NCI-H2107 treated with DMSO at 0.1 percent for 48 hours (cell line): ENCODE results near the gene CACNA1E.

Experiments
- DNase-seq: peaks from one replicate; lab custom pipeline; 2025; ENCODE audit not compliant: unreplicated experiment; lab: John Stamatoyannopoulos, UW

Gene CACNA1E

GRCh38 chr1:181483285-181484195 is at the start of gene CACNA1E:
Gene CACNA1E, plus strand, starts transcription at chr1:181483517. Its CDS starts 228 bp downstream, at chr1:181483745.
- no peak for DNase-seq

DNA sequence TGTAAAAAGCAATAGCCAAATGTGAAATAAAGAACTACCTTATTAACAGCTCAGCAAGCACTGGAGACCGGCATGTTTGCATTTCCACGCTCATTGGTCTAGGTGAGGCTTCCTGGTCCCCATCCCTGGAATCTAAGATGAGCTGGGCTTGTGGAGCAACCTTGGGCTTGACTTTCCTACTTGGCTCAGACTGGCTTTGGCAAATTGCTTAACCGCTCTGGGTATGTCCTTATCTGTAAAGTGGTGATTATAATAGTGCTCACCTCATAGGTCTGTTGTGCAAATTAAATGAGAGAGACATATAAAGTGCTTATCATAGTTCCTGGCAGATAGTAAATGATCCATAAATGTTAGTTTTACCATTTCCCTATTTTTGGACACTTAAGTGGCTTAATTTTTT is 49.4 kb upstream of the CACNA1E start:
- DNase-seq: no peak

- no peak for DNase-seq
Measured at GRCh38 chr1:181438013-181438412, 45.3 kb upstream of the CACNA1E start.

GRCh38 chr1:181440510-181440909 is 42.8 kb upstream of the CACNA1E start:
- no peak for DNase-seq

GRCh38 chr1:181442181-181442525 is 41.2 kb upstream of the CACNA1E start:
- no peak for DNase-seq

GRCh38 chr1:181443231-181443853 is 40.0 kb upstream of the CACNA1E start:
- DNase-seq: no peak

DNA sequence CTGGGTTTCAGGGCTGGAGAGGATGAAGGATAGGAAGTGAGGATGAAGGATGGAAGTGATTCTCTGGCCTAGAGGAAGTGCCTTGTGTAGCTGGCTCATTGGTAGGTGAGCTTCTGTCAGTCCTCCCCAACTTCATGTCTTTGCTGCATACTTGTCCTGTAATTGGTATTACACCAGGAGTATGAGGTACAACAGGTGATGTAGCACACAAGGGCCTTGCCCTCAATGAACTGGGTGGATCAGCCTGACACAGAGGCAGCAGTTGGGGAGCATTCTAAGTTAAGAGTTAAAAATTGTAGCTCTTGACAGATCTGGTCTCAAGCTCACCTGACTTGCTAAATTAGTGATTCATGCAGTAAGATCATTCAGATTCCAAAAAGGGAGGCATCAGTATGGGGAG is 37.9 kb upstream of the CACNA1E start:
- no peak for DNase-seq

- no peak for DNase-seq
Measured at GRCh38 chr1:181448461-181448860, 34.9 kb upstream of the CACNA1E start.

DNA sequence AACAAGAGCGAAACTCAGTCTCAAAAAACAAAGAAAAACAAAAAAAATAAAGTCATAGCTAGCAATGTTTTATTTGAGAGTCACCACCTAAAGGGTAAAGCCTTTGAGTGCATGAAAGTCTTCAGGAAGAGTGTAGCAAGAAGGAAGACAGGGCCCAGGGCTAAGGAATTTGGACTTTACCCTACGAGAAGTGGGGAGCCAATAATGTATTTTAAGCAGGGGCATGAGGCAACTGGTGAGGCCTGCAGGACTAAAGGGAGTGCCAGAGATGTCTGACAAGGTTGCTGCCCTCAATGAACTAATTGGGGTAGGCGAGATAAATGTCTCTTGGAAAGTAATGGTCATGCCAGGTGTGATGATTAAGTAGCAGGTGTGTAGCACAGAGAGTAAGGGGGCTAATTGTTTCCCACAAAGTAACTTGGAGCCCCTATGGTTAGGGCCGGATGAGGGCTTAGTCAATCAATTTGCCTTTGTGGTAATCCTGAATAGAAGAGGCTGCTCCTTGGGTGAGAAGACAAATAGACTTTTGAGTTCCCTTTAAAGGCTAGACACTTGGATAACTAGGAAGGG is 31.6 kb upstream of the CACNA1E start:
- DNase-seq: no peak

DNA sequence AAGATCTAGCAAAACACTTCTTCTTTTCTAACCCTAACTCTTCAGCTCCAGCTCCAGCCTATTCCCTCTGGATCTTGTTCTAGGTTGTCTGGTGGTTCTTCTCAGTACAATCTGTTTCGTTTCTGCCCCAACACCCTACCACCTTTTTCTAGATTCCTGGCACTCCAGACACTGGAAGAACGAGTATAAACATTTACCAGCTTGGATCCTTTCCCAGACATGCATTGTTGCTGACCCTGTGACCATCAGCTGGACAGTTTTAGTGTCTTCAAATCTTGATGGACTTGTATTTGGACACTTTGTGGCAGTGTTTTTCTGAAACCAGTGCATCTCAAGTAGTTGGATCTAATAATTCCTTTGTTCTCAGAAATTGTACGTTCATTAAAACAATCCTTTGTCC is 30.6 kb upstream of the CACNA1E start:
- DNase-seq: no peak

GRCh38 chr1:181453541-181454201 is 29.6 kb upstream of the CACNA1E start:
- DNase-seq: no peak

- DNase-seq: no peak
Measured at GRCh38 chr1:181456551-181456950, 26.8 kb upstream of the CACNA1E start.

GRCh38 chr1:181458419-181458818 is 24.9 kb upstream of the CACNA1E start:
- no peak for DNase-seq

- DNase-seq: no peak
Measured at GRCh38 chr1:181459067-181459466, 24.2 kb upstream of the CACNA1E start.

DNA sequence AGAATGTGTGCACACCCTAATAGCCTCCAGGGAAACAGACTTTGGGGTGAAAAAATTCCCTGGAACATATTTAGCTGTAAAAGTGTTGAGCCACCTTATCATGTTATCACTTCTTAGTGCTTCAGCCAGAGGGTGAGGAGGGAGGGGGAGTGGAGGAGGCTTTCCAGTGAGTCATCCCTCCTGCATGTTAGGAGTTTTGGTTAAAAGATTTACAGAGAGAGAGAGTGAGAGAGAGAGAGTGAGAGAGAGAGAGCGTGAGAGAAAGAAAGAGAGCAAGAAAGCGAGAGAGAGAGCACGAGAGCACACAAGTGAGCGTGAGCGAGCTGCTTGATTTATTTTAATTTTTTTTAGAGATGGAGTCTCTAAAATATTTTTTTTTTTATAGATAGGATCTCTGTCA is 13.5 kb upstream of the CACNA1E start:
- DNase-seq: no peak

DNA sequence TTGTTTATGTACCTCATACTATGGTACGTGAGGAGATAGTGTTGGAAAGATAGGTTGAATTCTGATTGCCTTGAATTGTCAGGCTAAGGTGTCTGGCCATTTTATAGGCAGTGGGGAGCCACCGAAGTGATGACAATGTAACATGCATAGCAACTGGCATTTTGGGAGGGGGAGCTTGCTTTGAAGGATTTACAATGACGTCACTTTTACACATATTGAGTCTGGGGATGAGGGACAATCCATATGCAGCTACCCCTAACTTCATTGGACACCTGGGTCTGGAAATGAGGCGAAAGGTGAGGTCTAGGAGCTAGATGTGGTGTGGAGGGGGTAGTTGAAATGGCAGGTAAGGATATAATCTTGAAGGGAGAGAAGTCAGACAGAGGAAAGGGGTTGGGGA is 7.7 kb upstream of the CACNA1E start:
- DNase-seq: no peak

GRCh38 chr1:181476581-181476980 is 6.7 kb upstream of the CACNA1E start:
- DNase-seq: no peak

DNA sequence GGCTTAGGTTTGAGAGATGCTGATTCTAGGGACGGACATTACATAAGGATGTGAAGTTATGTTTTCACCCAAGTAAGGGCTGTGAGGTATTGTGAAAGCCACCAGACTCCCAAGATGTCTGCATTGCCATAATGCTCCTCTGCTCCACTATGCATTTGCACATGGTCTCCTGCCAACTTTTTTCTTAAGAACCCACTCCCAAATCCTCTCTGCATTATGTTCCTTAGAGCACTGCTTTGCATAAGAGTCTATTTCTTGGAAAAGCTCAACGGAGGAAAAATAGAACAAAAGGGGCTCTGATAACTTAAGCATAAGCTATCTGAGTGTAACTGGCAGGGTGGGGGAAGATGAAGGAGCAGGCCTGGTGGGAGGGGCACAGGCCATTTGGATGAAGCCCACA is 5.0 kb upstream of the CACNA1E start:
- DNase-seq: no peak

- DNase-seq: peak; percentile 83
Measured at GRCh38 chr1:181479137-181479745, 4.1 kb upstream of the CACNA1E start.

- DNase-seq: no peak
Measured at GRCh38 chr1:181482001-181482430, 1.3 kb upstream of the CACNA1E start.
